ENCODE measurements around the gene GTPBP2. TPM values are rescaled to one million over a fixed set of nuclear protein-coding genes. Genes with fewer than 3 reads are reported as not detected.
"Not testable (repeated sequence)": the region's sequence is repeated elsewhere in the genome, so short reads cannot be mapped to it uniquely, and the experiment has no call there.

Gene GTPBP2, protein sequence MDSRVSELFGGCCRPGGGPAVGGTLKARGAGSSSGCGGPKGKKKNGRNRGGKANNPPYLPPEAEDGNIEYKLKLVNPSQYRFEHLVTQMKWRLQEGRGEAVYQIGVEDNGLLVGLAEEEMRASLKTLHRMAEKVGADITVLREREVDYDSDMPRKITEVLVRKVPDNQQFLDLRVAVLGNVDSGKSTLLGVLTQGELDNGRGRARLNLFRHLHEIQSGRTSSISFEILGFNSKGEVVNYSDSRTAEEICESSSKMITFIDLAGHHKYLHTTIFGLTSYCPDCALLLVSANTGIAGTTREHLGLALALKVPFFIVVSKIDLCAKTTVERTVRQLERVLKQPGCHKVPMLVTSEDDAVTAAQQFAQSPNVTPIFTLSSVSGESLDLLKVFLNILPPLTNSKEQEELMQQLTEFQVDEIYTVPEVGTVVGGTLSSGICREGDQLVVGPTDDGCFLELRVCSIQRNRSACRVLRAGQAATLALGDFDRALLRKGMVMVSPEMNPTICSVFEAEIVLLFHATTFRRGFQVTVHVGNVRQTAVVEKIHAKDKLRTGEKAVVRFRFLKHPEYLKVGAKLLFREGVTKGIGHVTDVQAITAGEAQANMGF
- 73.1 TPM for polyA plus RNA-seq (2013, experiment 1 of 2; ENCODE audit: insufficient read length)
- 73.4 TPM for polyA plus RNA-seq (2013, experiment 2 of 2; ENCODE audit: insufficient read length)

DNA sequence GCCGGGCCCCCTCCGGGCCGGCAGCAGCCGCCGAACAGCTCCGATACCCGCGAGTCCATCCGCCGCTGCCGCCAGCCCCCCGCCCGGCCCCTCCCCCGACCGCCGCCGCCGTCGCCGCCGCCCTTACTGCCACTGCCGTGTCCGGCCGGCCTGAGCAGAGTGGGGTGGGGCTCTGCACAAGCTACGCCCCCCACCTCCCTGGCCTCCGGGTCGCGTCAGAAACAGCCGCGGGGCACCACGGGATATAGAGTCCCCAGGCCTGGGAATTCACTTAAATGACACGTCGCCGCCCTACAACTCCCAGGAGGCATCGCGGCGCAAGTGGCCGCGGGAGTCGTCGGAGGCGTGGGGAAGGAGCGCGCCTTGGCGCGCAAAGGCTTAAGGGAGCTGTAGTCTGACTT lies at the start of gene GTPBP2:
GTPBP2 (minus strand) TSS at position 161 of the 401 bp plus-strand sequence; CDS start at position 59, 102 bp downstream.
- peak; percentile 99 for DNase-seq

DNA sequence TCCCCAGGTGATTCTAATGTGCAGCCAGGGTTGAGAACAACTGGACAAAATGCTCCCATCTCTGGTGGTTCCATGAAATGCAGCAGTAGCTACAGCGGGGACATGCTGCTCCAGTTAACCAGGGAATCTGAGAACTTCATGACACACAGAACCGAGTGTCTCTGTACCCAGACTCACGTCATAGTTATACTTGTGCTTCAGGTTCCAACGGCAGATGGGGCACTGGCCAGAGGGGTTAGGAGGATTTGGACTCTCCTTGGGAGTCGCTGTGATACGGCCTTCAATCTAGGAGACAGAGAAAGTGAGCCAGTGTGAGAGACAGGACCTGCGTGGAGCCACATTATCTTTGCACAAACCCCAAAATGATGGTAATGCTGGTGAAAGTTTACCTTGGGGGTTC lies 49.3 kb upstream of the GTPBP2 start:
- no peak for DNase-seq

DNA sequence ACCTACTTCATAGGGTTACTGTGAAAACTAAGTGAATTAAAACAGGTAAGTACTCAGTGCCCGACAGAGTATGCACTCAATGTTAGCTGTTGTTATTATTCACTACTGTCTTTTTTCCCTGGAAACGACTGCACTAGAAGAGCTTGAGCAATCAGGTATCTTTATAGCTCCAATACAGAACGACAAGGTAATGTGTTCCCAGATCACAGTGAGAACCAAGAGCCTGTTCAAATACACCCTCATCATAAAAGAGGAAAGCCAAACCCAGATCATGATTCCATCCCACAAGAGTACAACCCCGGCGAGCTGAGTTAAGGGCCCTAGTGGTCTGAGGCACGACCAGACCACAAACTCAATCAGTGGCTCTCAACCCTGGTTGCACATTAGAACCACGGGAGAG lies 48.7 kb upstream of the GTPBP2 start:
- DNase-seq = no peak

GRCh38 chr6:43676962-43677606 lies 48.0 kb upstream of the GTPBP2 start:
- no peak for DNase-seq

DNA sequence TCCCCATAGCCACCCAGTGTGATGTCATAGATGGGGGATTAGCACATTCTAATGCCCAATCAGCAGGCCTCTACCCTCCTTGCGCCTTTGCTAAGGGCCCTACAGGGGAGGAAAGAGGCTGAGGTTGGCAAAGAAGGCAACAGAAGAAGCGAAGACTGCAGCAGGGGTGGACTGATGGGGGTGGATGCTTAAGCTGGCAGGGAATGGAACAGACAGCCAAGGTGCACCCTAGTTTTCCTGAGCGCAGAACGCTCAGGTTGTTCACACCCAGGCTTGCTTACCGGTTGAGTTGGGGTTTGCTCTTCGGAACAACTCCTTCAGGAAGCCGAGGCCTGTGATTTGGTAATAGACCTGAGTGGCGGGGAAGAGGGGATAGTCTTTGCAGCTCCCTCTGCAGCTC lies 45.9 kb upstream of the GTPBP2 start:
- no peak for DNase-seq

DNA sequence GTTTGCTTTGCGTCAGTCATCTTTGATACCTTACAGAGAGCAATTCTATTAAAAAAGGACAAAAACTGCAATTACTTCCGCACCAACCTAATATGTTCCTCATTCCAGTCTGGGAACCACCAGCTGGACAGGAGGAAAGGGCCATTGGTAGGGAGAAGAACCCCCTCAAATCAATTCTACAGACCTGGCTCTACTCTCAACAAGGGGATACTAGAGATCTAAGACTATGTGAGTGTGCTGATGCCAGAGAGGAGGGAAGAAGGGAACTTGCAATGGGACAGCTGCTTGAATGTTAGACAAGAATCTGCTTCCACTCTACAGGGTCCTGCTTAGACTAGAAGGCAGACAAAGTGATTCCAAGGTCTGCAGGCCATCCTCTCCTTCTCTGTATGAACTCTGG lies 45.2 kb upstream of the GTPBP2 start:
- no peak for DNase-seq

- DNase-seq = no peak
Measured at GRCh38 chr6:43673444-43674084, 44.5 kb upstream of the GTPBP2 start.

- no peak for DNase-seq
Measured at GRCh38 chr6:43671801-43672690, 43.0 kb upstream of the GTPBP2 start.

- no peak for DNase-seq
Measured at GRCh38 chr6:43671011-43671800, 42.1 kb upstream of the GTPBP2 start.

DNA sequence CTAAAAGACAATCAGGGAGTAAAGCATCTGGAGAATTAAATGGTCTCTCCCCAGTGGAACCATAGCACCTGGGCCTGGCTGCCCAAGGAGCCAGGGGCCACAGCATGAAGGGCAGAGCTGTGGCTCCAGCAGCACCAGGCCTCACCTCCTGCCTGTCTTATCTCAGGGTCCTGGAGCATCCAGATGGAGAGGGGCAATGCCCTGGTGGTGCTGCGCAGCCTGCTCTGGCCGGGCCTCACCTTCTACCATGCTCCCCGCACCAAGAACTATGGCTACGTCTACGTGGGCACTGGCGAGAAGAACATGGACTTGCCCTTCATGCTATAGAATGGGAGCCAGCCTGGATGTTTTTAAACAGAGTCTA lies 41.5 kb upstream of the GTPBP2 start:
- DNase-seq = no peak

DNA sequence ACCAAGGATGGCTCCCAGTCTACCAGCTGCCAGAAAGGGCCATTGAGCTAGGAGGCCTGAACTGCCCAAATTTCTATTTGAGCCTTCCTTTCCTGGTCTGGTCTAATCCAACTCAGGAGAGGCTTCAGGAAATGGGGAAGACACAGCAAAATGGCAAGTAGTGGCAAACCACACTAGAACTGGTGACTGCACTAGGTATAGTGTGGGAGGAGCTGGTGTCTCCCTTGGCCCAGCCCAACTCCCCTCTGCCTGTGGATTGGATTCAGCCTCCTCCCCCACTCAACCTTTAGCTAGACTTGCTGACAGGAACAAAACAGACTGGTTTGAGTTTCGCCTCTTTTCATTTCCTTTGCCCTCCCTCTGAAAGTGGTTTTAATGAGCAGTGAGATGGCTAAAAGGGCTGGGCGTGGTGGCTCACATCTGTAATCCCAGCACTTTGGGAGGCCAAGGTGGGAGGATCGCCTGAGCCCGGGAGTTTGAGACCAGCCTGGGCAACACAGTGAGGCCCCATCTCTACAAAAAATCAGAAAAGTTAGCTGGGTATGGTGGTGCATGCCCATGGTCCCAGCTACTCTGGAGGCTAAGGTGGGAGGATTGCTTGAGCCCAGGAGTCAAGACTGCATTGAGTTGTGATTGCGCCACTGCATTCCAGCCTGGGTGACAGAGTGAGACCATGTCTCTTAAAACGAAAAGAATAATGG lies 41.0 kb upstream of the GTPBP2 start:
- no peak for DNase-seq

GRCh38 chr6:43669050-43669921 lies 40.2 kb upstream of the GTPBP2 start:
- DNase-seq = no peak

GRCh38 chr6:43668151-43669028 lies 39.3 kb upstream of the GTPBP2 start:
- peak; percentile 48 for DNase-seq

DNA sequence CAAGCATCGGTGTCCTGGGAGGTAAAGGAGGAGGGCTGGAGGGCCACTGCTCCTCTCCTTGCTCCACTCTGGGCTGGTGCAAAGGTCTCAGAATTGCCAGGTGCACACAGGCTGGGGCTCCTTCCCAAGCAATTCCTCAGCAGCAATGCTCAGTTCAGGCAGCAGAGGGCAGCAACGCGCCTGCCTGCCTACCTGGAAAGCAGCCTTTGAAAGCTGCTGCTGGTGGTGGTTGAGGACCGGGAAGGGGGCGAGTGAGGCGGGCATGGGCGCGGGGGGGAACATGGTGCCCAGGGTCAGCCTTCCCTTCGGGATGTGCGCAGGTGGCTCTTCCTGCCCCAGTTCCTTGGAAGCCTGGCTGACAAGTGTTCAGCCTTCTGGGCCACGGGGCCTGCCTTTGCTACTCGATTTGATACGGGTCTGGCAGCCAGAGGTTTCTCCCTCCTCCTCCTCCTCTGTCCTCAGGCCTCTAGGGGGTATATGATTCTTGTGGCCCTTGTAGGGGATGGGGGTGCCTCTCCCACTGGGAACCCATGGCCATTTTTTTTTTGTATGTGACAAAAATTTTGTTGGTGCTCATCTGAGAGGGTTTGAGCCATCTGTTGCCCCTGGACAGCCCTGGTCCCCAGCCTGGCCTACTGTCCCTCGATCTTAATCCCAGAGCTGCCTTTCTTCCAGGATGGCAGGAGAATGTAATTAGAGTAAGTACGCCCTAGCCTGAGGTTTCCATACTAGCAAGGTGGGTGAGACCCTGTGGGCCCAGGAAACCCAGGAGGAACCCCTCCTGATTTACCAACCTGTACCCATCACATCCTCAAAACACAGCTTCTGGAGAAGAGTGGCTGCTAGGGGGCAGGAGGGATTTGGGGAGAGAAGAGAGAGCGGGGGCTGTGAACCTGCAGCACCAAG lies 38.4 kb upstream of the GTPBP2 start:
- peak; percentile 62 for DNase-seq

DNA sequence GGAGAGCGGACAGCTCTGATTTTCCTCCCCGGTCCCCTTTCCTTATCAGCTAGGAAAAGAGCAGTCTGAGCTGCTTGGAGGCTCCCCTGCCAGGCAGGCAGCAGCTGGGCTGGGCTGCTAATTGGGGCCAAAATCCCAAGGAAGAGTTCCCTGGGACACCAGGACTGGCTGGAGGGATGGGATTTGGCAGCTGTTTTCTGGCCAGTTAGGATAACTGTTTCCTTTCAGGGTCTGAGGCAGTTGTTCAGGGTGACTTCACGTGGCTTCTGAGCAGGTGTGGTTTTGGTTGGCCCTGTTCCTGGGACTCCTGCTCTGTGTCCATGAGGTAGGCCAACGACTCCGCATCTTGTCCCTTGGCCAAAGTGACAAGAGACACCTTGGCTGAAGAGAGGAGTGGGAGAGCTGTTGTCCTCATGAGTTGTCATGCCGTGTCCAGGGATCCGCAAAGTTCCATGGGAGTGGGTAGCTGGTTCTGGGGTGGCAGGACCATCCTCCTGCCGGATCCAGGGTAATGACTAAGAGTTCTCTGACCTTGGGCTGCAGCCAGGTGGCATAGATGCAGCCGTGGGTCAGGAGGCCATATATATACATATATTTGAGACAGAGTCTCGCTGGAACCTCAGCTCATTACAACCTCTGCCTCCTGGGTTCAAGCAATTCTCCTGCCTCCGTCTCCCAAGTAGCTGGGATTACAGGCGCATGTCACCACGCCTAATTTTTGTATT lies 37.3 kb upstream of the GTPBP2 start:
- no peak for DNase-seq

DNA sequence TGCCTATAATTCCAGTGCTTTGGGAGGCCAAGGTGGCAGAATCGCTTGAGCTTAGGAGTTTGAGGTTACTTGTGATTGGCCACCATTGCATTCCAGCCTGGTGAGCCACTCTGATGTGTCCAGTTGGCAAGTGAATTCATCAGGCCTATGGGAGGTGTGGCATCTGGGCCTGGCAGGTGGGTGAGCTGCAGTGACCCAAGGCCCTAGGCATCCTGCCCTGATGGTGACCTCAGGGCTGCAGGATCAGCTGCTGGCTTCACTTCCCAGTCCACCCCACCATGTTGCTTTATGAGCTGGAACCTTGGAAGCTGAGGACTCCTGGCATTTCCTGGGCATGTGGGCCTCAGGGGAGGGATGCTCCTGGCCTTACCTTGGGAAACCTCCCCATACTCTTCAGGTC lies 36.3 kb upstream of the GTPBP2 start:
- DNase-seq = no peak

DNA sequence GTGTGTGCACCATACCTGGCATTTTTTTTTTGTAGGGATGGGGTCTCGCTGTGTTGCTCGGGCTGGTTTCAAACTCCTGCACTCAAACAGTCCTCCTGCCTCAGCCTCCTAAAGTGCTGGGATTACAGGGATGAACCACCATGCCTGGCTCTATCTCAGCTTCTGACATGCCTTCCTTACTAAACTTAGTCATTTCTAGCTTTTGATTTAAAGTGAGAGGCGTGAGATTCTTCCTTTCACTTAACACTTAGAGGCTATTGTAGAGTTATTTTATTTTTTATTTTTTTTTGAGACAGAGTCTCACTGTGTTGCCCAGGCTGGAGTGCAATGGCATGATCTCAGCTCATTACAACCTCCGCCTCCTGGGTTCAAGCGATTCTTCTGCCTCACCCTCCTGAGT lies 33.9 kb upstream of the GTPBP2 start:
- DNase-seq = not testable (repeated sequence)

All from fibroblast of skin of abdomen (primary cell).